Measurements from ENCODE around the gene XAGE1B.

- TF ChIP-seq, protein P1, sequence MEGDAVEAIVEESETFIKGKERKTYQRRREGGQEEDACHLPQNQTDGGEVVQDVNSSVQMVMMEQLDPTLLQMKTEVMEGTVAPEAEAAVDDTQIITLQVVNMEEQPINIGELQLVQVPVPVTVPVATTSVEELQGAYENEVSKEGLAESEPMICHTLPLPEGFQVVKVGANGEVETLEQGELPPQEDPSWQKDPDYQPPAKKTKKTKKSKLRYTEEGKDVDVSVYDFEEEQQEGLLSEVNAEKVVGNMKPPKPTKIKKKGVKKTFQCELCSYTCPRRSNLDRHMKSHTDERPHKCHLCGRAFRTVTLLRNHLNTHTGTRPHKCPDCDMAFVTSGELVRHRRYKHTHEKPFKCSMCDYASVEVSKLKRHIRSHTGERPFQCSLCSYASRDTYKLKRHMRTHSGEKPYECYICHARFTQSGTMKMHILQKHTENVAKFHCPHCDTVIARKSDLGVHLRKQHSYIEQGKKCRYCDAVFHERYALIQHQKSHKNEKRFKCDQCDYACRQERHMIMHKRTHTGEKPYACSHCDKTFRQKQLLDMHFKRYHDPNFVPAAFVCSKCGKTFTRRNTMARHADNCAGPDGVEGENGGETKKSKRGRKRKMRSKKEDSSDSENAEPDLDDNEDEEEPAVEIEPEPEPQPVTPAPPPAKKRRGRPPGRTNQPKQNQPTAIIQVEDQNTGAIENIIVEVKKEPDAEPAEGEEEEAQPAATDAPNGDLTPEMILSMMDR (IDR thresholded peaks at IDR 0.05), result no peak
- TF ChIP-seq EP300 (IDR thresholded peaks at IDR 0.05) (no peak), JUN (IDR thresholded peaks at IDR 0.05) (no peak), CBX8 (IDR thresholded peaks at IDR 0.05) (no peak), NFE2L2 (conservative IDR thresholded peaks at IDR 0.05; ENCODE audit: low read length) (no peak), FOSL2 (IDR thresholded peaks at IDR 0.05) (no peak), FOSL2 (CRISPR knock-in tag; IDR thresholded peaks at IDR 0.05) (no peak), BCL3 (IDR thresholded peaks at IDR 0.05) (no peak), JUNB (IDR thresholded peaks at IDR 0.05) (no peak), RNF2 (IDR thresholded peaks at IDR 0.05; ENCODE audit: borderline replicate concordance, low read depth) (no peak), POLR2A (IDR thresholded peaks at IDR 0.05; ENCODE audit: low read length) (no peak)
These were observed 12.3 kb downstream of the XAGE1B start for GRCh38 chrX:52504551-52504950.

Measured in A549 (cell line).